22Rv1 (cell line): ENCODE data around the gene WASF3.
"Not testable (repeated sequence)": the region's sequence is repeated elsewhere in the genome, so short reads cannot be mapped to it uniquely, and the experiment has no call there.

Experiments used
- H3K27ac ChIP-seq: fragments of 450-650 bp; 2 replicates; pipeline ENCODE4 v1.5.1; 2017
- CTCF ChIP-seq: fragments of 450-650 bp; IDR thresholded peaks from 2 replicates; pipeline ENCODE4 v1.5.1; 2017; ENCODE audit warnings: mild to moderate bottlenecking
- ZFX ChIP-seq: fragments of 450-650 bp; IDR thresholded peaks from 2 replicates; pipeline ENCODE4 v1.6.1; 2017; ENCODE audit warnings: antibody characterized with exemption, borderline replicate concordance

The WASF3 gene

GRCh38 chr13:26623125-26623524, 65.6 kb downstream of the WASF3 start:
- no peak for TF ChIP-seq ZFX
- no peak for TF ChIP-seq CTCF
- H3K27ac ChIP-seq = no peak overlapping the region

DNA sequence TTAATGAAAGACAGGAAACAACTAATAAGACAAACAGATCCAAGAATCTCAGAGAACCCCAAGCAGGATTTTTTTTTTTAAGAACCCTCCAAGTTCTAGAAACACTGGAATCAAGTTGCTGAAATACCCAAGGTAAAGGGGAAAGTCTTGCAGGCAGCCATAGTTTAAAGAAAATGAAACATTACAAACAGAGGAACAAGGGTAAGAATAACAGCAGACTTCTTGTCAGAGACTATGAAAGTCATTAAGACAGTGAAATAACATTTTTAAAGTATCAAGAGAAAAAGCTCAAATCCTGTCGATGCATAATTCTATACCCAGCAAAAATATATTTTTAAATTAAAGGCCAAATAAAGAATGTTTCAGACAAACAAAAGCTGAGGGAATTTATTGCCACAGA, 67.1 kb downstream of the WASF3 start:
- TF ChIP-seq CTCF (no peak), ZFX (no peak)

GRCh38 chr13:26626271-26626670, 68.8 kb downstream of the WASF3 start:
- no peak for TF ChIP-seq CTCF
- no peak for TF ChIP-seq ZFX
- H3K27ac ChIP-seq = no peak overlapping the region

More for the DNA sequence above, 67.1 kb downstream of the WASF3 start:
- no peak overlapping the region for H3K27ac ChIP-seq

DNA sequence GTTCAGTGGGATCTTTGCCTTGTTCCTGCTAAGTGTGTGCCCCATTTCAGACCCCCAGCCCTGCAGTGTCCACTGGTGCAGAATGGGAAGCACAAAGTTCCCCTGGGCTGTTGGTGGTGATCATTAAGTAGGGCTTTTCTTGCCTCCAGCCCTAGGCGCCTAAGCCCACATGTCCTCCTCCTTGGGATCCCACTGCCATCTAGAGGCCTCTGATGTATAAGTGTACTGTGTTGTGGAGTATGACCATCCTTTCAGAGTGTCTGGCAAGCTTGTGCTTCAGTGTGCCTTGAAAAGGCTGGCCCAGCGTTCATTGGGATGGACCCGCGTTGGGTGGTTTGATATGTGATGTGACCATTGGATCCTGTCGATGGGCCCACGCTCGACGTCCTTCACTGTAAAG, 71.2 kb downstream of the WASF3 start:
- H3K27ac ChIP-seq = no peak overlapping the region
- TF ChIP-seq CTCF = no peak

DNA sequence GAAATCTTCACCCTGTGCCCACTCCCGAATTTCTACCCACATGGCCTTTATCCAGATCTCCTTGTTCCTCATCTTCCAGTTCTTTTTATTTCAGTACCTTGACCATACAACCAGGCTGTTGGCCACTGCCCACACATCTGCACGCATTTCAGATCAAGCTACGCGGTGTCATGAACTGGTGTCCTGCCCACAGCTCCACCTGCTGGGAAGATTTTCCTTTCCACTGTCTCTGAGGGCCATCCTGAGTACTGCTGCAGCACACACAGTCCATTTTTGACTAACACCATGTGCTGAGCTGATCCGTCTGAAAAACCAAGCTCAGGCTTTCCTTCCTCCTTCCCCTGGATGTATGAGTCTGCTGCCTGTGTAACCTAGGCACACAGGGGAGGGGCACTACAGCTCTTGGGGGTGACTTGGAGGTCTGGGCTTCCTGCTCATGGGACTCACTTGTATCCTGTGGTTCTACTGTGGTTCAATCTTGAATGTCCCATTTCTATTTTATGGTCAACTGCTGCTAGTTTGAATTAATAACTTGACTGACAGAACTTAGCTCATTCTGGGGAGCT, 71.9 kb downstream of the WASF3 start:
- no peak for TF ChIP-seq ZFX
- peak; percentile 22; the same call in 1 of the 2 replicates for TF ChIP-seq CTCF
- H3K27ac ChIP-seq = no peak overlapping the region

DNA sequence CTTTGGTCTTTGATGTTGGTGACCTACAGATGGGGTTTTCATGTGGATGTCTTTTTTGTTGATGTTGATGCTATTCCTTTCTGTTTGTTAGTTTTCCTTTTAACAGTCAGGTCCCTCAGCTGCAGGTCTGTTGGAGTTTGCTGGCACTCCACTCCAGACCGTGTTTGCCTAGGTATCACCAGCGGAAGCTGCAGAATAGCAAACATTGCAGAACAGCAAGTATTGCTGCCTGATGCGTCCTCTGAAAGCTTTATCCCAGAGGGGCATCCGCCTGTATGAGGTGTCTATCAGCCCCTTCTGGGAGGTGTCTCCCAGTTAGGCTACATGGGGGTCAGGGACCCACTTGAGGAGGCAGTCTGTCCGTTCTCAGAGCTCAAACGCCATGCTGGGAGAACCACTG, 78.2 kb downstream of the WASF3 start:
- H3K27ac ChIP-seq = not testable (repeated sequence)

DNA sequence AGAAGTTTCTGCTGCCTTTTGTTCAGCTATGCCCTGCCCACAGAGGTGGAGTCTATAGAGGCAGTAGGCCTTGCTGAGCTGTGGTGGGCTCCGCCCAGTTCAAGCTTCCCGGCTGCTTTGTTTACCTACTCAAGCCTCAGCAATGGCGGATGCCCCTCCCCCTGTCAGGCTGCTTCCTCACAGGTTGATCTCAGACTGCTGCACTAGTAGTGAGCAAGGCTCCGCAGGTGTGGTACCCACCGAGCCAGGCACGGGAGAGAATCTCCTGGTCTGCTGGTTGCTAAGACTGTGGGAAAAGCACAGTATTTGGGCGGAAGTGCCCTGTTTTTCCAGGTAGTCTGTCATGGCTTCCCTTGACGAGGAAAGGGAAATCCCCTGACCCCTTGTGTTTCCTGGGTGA, 78.6 kb downstream of the WASF3 start:
- not testable (repeated sequence) for H3K27ac ChIP-seq

DNA sequence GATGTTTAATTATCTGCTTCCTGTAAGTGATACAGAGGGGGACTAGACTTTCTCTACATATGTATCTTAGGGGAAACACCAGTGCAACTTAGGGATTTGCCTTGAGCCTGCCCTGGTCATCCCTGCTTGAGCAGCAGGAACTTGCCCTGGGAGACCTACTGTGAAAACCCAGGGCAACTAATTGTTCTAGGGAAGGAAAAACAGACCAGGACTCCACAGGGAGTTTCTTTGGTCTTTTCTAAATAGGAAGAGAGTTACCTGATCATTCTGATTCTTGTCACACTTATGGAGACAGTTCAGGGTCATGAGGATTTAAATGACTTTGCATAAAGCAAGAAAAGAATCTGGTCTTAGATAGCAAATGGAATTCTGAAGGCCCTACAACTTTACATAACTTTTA, 89.1 kb downstream of the WASF3 start:
- H3K27ac ChIP-seq = no peak overlapping the region
- TF ChIP-seq ZFX (no peak), CTCF (no peak)

DNA sequence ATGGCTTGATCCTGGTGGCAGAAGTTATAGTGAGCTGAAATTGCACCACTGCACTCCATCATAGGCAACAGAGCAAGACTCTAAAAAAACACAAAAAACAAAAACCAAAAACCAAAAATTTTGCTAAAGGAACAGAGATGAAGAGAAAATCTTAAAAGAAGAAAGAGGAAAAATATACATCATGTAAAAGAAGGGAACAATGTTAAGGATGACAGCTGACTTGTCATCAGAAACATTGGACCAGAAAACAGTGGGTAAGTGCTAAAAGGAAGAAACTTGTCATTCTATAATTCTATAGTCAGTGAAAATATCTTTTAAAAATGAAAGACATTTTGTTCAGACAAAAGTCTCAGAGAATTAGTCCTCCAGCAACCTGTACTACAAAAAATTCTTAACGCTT, 93.8 kb downstream of the WASF3 start:
- no peak overlapping the region for H3K27ac ChIP-seq
- TF ChIP-seq CTCF (no peak), ZFX (no peak)
